CD14-positive monocyte (primary cell): Measurements from ENCODE around the gene DHFR2. TPM values are rescaled to one million over a fixed set of nuclear protein-coding genes. Genes with fewer than 3 reads are reported as not detected.
"Not testable (repeated sequence)": the region's sequence is repeated elsewhere in the genome, so short reads cannot be mapped to it uniquely, and the experiment has no call there.

ENCODE experiments used
- DNase-seq, 3 donors: peaks; one replicate each; pipeline ENCODE4 v3.0.0-alpha.2; 2011 to 2022
- H2AFZ ChIP-seq: 2 replicates; pipeline ENCODE4 v1.6.0; 2012; ENCODE audit warnings: mild to moderate bottlenecking, low read depth, low read length, inconsistent platforms; ENCODE audit not compliant: insufficient read depth, poor library complexity, severe bottlenecking
- H3K27ac ChIP-seq, 2 donors: 1 replicate in 1 of 2; 2 replicates in 1 of 2; pipeline ENCODE4 v1.5.1; 2012 to 2013; ENCODE audit warnings: low read length in 2 of 2, control low read depth in 1 of 2, inconsistent platforms in 1 of 2, low read depth in 1 of 2, mild to moderate bottlenecking in 1 of 2
- H3K27me3 ChIP-seq, 2 donors: one replicate each; pipeline versions ENCODE4 v1.6.0 to v1.6.1; 2011 to 2013; ENCODE audit warnings: low read length in 2 of 2; ENCODE audit not compliant: control insufficient read depth in 2 of 2, insufficient read depth in 2 of 2
- H3K36me3 ChIP-seq, 2 donors: replicated peaks in 1 of 2; 1 replicate in 1 of 2; 2 replicates in 1 of 2; pipeline versions ENCODE4 v1.5.1 to v1.6.1; 2012 to 2013; ENCODE audit warnings: low read length in 2 of 2, control low read depth in 1 of 2, inconsistent platforms in 1 of 2, mild to moderate bottlenecking in 1 of 2; ENCODE audit not compliant: insufficient read depth in 2 of 2, control insufficient read depth in 1 of 2
- H3K4me1 ChIP-seq, 2 donors: 1 replicate in 1 of 2; 2 replicates in 1 of 2; pipeline versions ENCODE4 v1.5.1 to v1.6.1; 2012 to 2013; ENCODE audit warnings: low read length in 2 of 2, control low read depth in 1 of 2, inconsistent platforms in 1 of 2, mild to moderate bottlenecking in 1 of 2, moderate library complexity in 1 of 2; ENCODE audit not compliant: insufficient read depth in 2 of 2, control insufficient read depth in 1 of 2
- H3K4me2 ChIP-seq: replicated peaks from 2 replicates; pipeline ENCODE3; 2012; ENCODE audit warnings: low read length, moderate library complexity, mild to moderate bottlenecking; ENCODE audit not compliant: poor library complexity, severe bottlenecking; ENCODE audit errors: extremely low read depth
- H3K4me3 ChIP-seq, 3 experiments: fragments of 200-600 bp in 1 of 3; sonication (generic) in 1 of 3; replicated peaks in 1 of 3; 1 replicate in 2 of 3; 2 replicates in 1 of 3; pipeline ENCODE4 v1.5.1; 2011 to 2013; ENCODE audit warnings: low read length in 3 of 3, mild to moderate bottlenecking in 3 of 3, control low read depth in 2 of 3, low read depth in 2 of 3, inconsistent platforms in 1 of 3, moderate library complexity in 1 of 3
- H3K79me2 ChIP-seq: 2 replicates; pipeline ENCODE4 v1.6.0; 2012; ENCODE audit warnings: mild to moderate bottlenecking, control low read depth, inconsistent platforms, low read length, moderate library complexity; ENCODE audit not compliant: insufficient read depth
- H3K9ac ChIP-seq: 2 replicates; pipeline ENCODE4 v1.6.0; 2017; ENCODE audit warnings: low read length, mild to moderate bottlenecking; ENCODE audit not compliant: insufficient read depth, poor library complexity, severe bottlenecking
- H3K9me3 ChIP-seq, 2 donors: replicated peaks in 1 of 2; 1 replicate in 1 of 2; 2 replicates in 1 of 2; pipeline versions ENCODE4 v1.5.1 to v1.6.1; 2012 to 2013; ENCODE audit warnings: low read length in 2 of 2, control low read depth in 1 of 2; ENCODE audit not compliant: control insufficient read depth in 1 of 2, insufficient read depth in 1 of 2
- H4K20me1 ChIP-seq: 2 replicates; pipeline ENCODE4 v1.6.0; 2012; ENCODE audit warnings: mild to moderate bottlenecking, low read length, control low read depth, moderate library complexity; ENCODE audit not compliant: insufficient read depth
- H3K27ac Mint-ChIP-seq, 7 donors: one replicate each; pipeline ENCODE4 v1.8.0; 2020; ENCODE audit warnings: mild to moderate bottlenecking in 7 of 7, mixed read lengths in 7 of 7, moderate library complexity in 6 of 7, inconsistent platforms in 2 of 7
- H3K27me3 Mint-ChIP-seq, 3 donors: one replicate each; pipeline ENCODE4 v1.8.0; 2021 to 2022; ENCODE audit warnings: low read depth in 3 of 3, mild to moderate bottlenecking in 3 of 3, mixed read lengths in 3 of 3, moderate library complexity in 3 of 3, inconsistent platforms in 1 of 3
- H3K36me3 Mint-ChIP-seq, 2 donors: one replicate each; pipeline ENCODE4 v1.8.0; 2020; ENCODE audit warnings: mixed read lengths in 2 of 2, inconsistent platforms in 1 of 2, mild to moderate bottlenecking in 1 of 2
- H3K4me1 Mint-ChIP-seq: one replicate; pipeline ENCODE4 v1.8.0; 2020; ENCODE audit warnings: mild to moderate bottlenecking, mixed read lengths
- H3K4me3 Mint-ChIP-seq, 2 donors: one replicate each; pipeline ENCODE4 v1.8.0; 2020; ENCODE audit warnings: mild to moderate bottlenecking in 2 of 2, mixed read lengths in 2 of 2, moderate library complexity in 1 of 2
- H3K9me3 Mint-ChIP-seq, 7 donors: one replicate each; pipeline ENCODE4 v1.8.0; 2020 to 2022; ENCODE audit warnings: mixed read lengths in 7 of 7, mild to moderate bottlenecking in 6 of 7, moderate library complexity in 6 of 7, inconsistent platforms in 2 of 7
- WGBS: methylation state at CpG from one replicate; pipeline ENCODE4 v1.1.5; 2013; ENCODE audit warnings: missing lambda C conversion rate; ENCODE audit not compliant: insufficient coverage; 5-methylcytosine and 5-hydroxymethylcytosine counted together
- intact Hi-C, 2 donors: fragments of 100-400 bp; cut with micrococcal nuclease; formaldehyde crosslinking; loops; one replicate each; pipeline versions ENCODE4 v1.15.0 to v1.15.1; 2023
- polyA plus RNA-seq, 3 donors: library from polyadenylated mRNA; depleted of rRNA in 1 of 3; unstranded in 2 of 3; stranded (reverse) in 1 of 3; fragments of 300-500 nt in 2 of 3; fragments of >200 nt in 1 of 3; fragmentation: Illumina TruSeq in 2 of 3; gene quantifications; 1 replicate in 2 of 3; 2 replicates in 1 of 3; pipeline ENCODE4 v1.2.3, GENCODE V29; 2012 to 2021
- TF ChIP-seq, protein P1 (sequence below): fragments of 200-600 bp; IDR thresholded peaks from one replicate; pipeline ENCODE4 v1.8.0; 2022; ENCODE audit warnings: antibody characterized with exemption, mild to moderate bottlenecking

The DHFR2 gene
- polyA plus RNA-seq, 3 donors, result 0.35 to 2.8 (median 1.2) TPM

DNA sequence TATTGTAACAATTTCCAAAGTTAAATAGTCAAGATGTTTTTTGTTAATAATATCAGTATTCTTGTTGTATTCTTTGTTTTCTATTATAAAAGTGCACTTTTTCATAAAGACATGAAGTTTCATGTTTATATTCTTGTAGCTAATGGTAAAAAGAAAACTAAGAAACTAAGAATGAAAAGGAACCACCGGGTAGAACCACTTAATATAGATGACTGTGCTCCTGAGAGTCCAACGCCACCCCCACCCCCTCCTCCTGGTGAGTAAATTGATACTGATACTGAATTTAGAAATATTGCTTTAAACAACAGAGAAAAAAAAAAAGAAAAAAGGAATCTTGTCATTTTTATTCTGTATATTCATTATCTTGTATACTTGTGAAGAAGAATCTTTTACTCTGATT is 13.4 kb downstream of the DHFR2 start:
- Mint-ChIP-seq H3K36me3 (peaks cover 6 to 16% of the 10 kb centered on the region in 2 donors), H3K27ac (no peak overlapping the region), H3K27me3 (no peaks in the 10 kb centered on the region), H3K4me1 (no peaks in the 10 kb centered on the region), H3K4me3 (no peak overlapping the region), H3K9me3 (peaks cover 3 to 15% (median 7%) of the 10 kb centered on the region in 7 donors)
- Histone ChIP-seq H2AFZ (no peak overlapping the region), H3K27me3 (no peaks in the 10 kb centered on the region), H3K79me2 (no peaks in the 10 kb centered on the region), H3K4me3 (no peak overlapping the region), H3K4me1 (no peaks in the 10 kb centered on the region), H3K9me3 (peaks cover 0 to 6% of the 10 kb centered on the region in 2 donors), H3K9ac (no peak overlapping the region), H3K4me2 (no peak overlapping the region), H4K20me1 (no peaks in the 10 kb centered on the region), H3K36me3 (peaks cover 0 to 3% of the 10 kb centered on the region in 2 donors), H3K27ac (no peak overlapping the region)
- WGBS, result no CpG with 5 or more reads among the region's 2 CpGs
- intact Hi-C loops, result no loop called here
- TF ChIP-seq, protein P1, sequence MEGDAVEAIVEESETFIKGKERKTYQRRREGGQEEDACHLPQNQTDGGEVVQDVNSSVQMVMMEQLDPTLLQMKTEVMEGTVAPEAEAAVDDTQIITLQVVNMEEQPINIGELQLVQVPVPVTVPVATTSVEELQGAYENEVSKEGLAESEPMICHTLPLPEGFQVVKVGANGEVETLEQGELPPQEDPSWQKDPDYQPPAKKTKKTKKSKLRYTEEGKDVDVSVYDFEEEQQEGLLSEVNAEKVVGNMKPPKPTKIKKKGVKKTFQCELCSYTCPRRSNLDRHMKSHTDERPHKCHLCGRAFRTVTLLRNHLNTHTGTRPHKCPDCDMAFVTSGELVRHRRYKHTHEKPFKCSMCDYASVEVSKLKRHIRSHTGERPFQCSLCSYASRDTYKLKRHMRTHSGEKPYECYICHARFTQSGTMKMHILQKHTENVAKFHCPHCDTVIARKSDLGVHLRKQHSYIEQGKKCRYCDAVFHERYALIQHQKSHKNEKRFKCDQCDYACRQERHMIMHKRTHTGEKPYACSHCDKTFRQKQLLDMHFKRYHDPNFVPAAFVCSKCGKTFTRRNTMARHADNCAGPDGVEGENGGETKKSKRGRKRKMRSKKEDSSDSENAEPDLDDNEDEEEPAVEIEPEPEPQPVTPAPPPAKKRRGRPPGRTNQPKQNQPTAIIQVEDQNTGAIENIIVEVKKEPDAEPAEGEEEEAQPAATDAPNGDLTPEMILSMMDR, result no peak
- no peak for DNase-seq

DNA sequence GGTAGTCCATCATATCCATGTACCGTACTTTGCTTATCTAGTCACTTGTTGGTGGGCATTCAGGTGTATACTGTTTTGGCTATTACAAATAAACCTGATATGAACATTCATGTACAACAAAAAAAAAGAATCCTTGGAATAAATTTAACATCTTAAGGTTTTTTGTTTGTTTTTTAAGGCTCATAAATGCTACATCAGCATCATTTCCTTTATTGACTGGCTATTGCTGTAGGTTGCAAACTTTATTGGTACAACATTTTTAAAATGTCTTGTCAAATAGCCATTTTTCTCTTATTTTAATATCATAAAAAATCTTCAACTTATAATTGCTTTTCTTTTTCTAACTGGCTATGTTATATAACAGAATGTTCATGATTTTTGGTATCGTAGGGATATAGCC is 16.2 kb downstream of the DHFR2 start:
- no peak overlapping the region for H3K4me3 Mint-ChIP-seq
- WGBS, result no CpG with 5 or more reads among the region's 2 CpGs
- no peak overlapping the region for H3K4me2 ChIP-seq

GRCh38 chr3:94044100-94044936 is 18.4 kb downstream of the DHFR2 start:
- H3K36me3 ChIP-seq, DNase-seq, H3K4me3 ChIP-seq, H3K27ac ChIP-seq, H3K79me2 ChIP-seq, H3K9ac ChIP-seq, H3K27me3 Mint-ChIP-seq, H3K4me3 Mint-ChIP-seq, H3K4me2 ChIP-seq, H3K27me3 ChIP-seq, H3K4me1 ChIP-seq, H4K20me1 ChIP-seq, H2AFZ ChIP-seq, H3K4me1 Mint-ChIP-seq, intact Hi-C loops: not testable (repeated sequence)
- 96% methylated on average over 49 of the region's 61 CpGs for WGBS
- H3K36me3 Mint-ChIP-seq, result peaks cover 6 to 24% of the 10 kb centered on the region in 2 donors
- H3K27ac Mint-ChIP-seq, result peak overlapping the region in 1 of 7 donors; percentile 25
- peaks cover 5 to 22% (median 14%) of the 10 kb centered on the region in 7 donors for H3K9me3 Mint-ChIP-seq
- H3K9me3 ChIP-seq, result peaks cover 0 to 13% of the 10 kb centered on the region in 2 donors

More for the DNA sequence above, 16.2 kb downstream of the DHFR2 start:
- Histone ChIP-seq H3K79me2 (no peaks in the 10 kb centered on the region), H3K4me1 (no peaks in the 10 kb centered on the region), H3K4me3 (no peak overlapping the region), H3K36me3 (peaks cover 0 to 4% of the 10 kb centered on the region in 2 donors), H4K20me1 (no peaks in the 10 kb centered on the region), H2AFZ (no peak overlapping the region), H3K27ac (no peak overlapping the region), H3K27me3 (no peaks in the 10 kb centered on the region), H3K9ac (no peak overlapping the region), H3K9me3 (peaks cover 0 to 13% of the 10 kb centered on the region in 2 donors)
- TF ChIP-seq, protein P1, result no peak
- DNase-seq, result no peak
- Mint-ChIP-seq H3K9me3 (peaks cover 5 to 22% (median 14%) of the 10 kb centered on the region in 7 donors), H3K27ac (no peak overlapping the region), H3K4me1 (no peaks in the 10 kb centered on the region), H3K27me3 (no peaks in the 10 kb centered on the region), H3K36me3 (peaks cover 6 to 25% of the 10 kb centered on the region in 2 donors)
- intact Hi-C loops, result no loop called here
